SK-N-SH treated with all-trans-retinoic acid at 6 μM for 48 hours (cell line): Measurements from ENCODE around the gene GNA14.

Experiments used
- ATAC-seq: fragments of 200-7000 bp; cut with Tn5 transposase; 3 replicates; pipeline ENCODE4 v1.9.1; 2020; ENCODE audit warnings: mild to moderate bottlenecking, moderate library complexity
- ARNTL ChIP-seq: fragments of 450-650 bp; formaldehyde crosslinking; IDR thresholded peaks from 2 replicates; pipeline ENCODE4 v1.5.0; 2020; ENCODE audit warnings: low read depth, mild to moderate bottlenecking, moderate library complexity, borderline replicate concordance
- BACH2 ChIP-seq: fragments of 250-450 bp; sonication (Bioruptor Pico); IDR thresholded peaks from 2 replicates; pipeline ENCODE4 v1.9.0; 2021; ENCODE audit warnings: mild to moderate bottlenecking, borderline replicate concordance
- CSDC2 ChIP-seq: fragments of 250-450 bp; sonication (Bioruptor Pico); IDR thresholded peaks from 2 replicates; pipeline ENCODE4 v1.5.0; 2020; ENCODE audit warnings: mild to moderate bottlenecking, moderate library complexity
- ESRRG ChIP-seq: fragments of 250-450 bp; sonication (Bioruptor Pico); IDR thresholded peaks from 2 replicates; pipeline ENCODE4 v1.6.1; 2021; ENCODE audit warnings: mild to moderate bottlenecking
- GLIS3 ChIP-seq: fragments of 250-450 bp; sonication (Bioruptor Pico); IDR thresholded peaks from 2 replicates; pipeline ENCODE4 v1.5.0; 2020; ENCODE audit warnings: mild to moderate bottlenecking, moderate library complexity
- ISL1 ChIP-seq: fragments of 250-450 bp; sonication (Bioruptor Pico); IDR thresholded peaks from 2 replicates; pipeline ENCODE4 v2.1.2; 2022; ENCODE audit warnings: mild to moderate bottlenecking, moderate library complexity
- PPARA ChIP-seq: fragments of 250-450 bp; sonication (Bioruptor Pico); IDR thresholded peaks from 2 replicates; pipeline ENCODE4 v1.5.0; 2020; ENCODE audit warnings: mild to moderate bottlenecking, borderline replicate concordance
- SNAI2 ChIP-seq: fragments of 250-450 bp; sonication (Bioruptor Pico); IDR thresholded peaks from 2 replicates; pipeline ENCODE4 v1.5.0; 2020; ENCODE audit warnings: mild to moderate bottlenecking, moderate library complexity
- TCF4 ChIP-seq: fragments of 250-450 bp; sonication (Bioruptor Pico); IDR thresholded peaks from 2 replicates; pipeline ENCODE4 v1.8.0; 2021; ENCODE audit warnings: mild to moderate bottlenecking, moderate library complexity, borderline replicate concordance
- TSHZ2 ChIP-seq: fragments of 250-450 bp; sonication (Bioruptor Pico); IDR thresholded peaks from 2 replicates; pipeline ENCODE4 v1.5.0; 2020; ENCODE audit warnings: mild to moderate bottlenecking, moderate library complexity
- ZC3H10 ChIP-seq: fragments of 250-450 bp; sonication (Bioruptor Pico); IDR thresholded peaks from 2 replicates; pipeline ENCODE4 v1.5.1; 2021; ENCODE audit warnings: mild to moderate bottlenecking, moderate library complexity
- ZFP3 ChIP-seq: fragments of 250-450 bp; sonication (Bioruptor Pico); IDR thresholded peaks from 2 replicates; pipeline ENCODE4 v1.5.0; 2020; ENCODE audit warnings: mild to moderate bottlenecking, moderate library complexity
- ZFP30 ChIP-seq: fragments of 450-650 bp; formaldehyde crosslinking; IDR thresholded peaks from 2 replicates; pipeline ENCODE4 v1.5.0; 2022; ENCODE audit warnings: mild to moderate bottlenecking, moderate library complexity
- ZNF565 ChIP-seq: fragments of 450-650 bp; formaldehyde crosslinking; conservative IDR thresholded peaks from 2 replicates; pipeline ENCODE4 v1.5.0; 2020; ENCODE audit warnings: low read depth, mild to moderate bottlenecking, moderate library complexity
- ZNF70 ChIP-seq: fragments of 450-650 bp; formaldehyde crosslinking; IDR thresholded peaks from 2 replicates; pipeline ENCODE4 v1.5.0; 2020; ENCODE audit warnings: mild to moderate bottlenecking, moderate library complexity
- TF ChIP-seq, protein P1 (sequence below): fragments of 250-450 bp; sonication (Bioruptor Pico); IDR thresholded peaks from 2 replicates; pipeline ENCODE4 v1.5.1; 2020; ENCODE audit warnings: low read depth, mild to moderate bottlenecking, moderate library complexity
- TF ChIP-seq, protein P2 (sequence below): fragments of 250-450 bp; sonication (Bioruptor Pico); IDR thresholded peaks from 2 replicates; pipeline ENCODE4 v1.8.0; 2020; ENCODE audit warnings: mild to moderate bottlenecking, moderate library complexity, borderline replicate concordance
- TF ChIP-seq, protein P3 (sequence below): fragments of 250-450 bp; sonication (Bioruptor Pico); IDR thresholded peaks from 2 replicates; pipeline ENCODE4 v1.5.1; 2021; ENCODE audit warnings: mild to moderate bottlenecking, moderate library complexity
- TF ChIP-seq, protein P4 (sequence below): fragments of 250-450 bp; sonication (Bioruptor Pico); IDR thresholded peaks from 2 replicates; pipeline ENCODE4 v1.8.0; 2021; ENCODE audit warnings: low read depth, mild to moderate bottlenecking, moderate library complexity, borderline replicate concordance

Gene GNA14

GRCh38 chr9:77562019-77562748 is 85.9 kb downstream of the GNA14 start:
- ATAC-seq, result no peak
- TF ChIP-seq, protein P1, sequence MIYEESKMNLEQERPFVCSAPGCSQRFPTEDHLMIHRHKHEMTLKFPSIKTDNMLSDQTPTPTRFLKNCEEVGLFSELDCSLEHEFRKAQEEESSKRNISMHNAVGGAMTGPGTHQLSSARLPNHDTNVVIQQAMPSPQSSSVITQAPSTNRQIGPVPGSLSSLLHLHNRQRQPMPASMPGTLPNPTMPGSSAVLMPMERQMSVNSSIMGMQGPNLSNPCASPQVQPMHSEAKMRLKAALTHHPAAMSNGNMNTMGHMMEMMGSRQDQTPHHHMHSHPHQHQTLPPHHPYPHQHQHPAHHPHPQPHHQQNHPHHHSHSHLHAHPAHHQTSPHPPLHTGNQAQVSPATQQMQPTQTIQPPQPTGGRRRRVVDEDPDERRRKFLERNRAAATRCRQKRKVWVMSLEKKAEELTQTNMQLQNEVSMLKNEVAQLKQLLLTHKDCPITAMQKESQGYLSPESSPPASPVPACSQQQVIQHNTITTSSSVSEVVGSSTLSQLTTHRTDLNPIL (CRISPR knock-in tag), result no peak
- TF ChIP-seq TCF4 (no peak), ARNTL (CRISPR knock-in tag) (no peak), ESRRG (CRISPR knock-in tag) (no peak), SNAI2 (CRISPR knock-in tag) (no peak), CSDC2 (CRISPR knock-in tag) (no peak), ZFP3 (no peak), BACH2 (no peak), ZNF565 (no peak)
- TF ChIP-seq, protein P2, sequence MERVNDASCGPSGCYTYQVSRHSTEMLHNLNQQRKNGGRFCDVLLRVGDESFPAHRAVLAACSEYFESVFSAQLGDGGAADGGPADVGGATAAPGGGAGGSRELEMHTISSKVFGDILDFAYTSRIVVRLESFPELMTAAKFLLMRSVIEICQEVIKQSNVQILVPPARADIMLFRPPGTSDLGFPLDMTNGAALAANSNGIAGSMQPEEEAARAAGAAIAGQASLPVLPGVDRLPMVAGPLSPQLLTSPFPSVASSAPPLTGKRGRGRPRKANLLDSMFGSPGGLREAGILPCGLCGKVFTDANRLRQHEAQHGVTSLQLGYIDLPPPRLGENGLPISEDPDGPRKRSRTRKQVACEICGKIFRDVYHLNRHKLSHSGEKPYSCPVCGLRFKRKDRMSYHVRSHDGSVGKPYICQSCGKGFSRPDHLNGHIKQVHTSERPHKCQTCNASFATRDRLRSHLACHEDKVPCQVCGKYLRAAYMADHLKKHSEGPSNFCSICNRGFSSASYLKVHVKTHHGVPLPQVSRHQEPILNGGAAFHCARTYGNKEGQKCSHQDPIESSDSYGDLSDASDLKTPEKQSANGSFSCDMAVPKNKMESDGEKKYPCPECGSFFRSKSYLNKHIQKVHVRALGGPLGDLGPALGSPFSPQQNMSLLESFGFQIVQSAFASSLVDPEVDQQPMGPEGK (CRISPR knock-in tag), result no peak
- TF ChIP-seq, protein P3, sequence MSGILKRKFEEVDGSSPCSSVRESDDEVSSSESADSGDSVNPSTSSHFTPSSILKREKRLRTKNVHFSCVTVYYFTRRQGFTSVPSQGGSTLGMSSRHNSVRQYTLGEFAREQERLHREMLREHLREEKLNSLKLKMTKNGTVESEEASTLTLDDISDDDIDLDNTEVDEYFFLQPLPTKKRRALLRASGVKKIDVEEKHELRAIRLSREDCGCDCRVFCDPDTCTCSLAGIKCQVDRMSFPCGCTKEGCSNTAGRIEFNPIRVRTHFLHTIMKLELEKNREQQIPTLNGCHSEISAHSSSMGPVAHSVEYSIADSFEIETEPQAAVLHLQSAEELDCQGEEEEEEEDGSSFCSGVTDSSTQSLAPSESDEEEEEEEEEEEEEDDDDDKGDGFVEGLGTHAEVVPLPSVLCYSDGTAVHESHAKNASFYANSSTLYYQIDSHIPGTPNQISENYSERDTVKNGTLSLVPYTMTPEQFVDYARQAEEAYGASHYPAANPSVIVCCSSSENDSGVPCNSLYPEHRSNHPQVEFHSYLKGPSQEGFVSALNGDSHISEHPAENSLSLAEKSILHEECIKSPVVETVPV (CRISPR knock-in tag), result no peak

DNA sequence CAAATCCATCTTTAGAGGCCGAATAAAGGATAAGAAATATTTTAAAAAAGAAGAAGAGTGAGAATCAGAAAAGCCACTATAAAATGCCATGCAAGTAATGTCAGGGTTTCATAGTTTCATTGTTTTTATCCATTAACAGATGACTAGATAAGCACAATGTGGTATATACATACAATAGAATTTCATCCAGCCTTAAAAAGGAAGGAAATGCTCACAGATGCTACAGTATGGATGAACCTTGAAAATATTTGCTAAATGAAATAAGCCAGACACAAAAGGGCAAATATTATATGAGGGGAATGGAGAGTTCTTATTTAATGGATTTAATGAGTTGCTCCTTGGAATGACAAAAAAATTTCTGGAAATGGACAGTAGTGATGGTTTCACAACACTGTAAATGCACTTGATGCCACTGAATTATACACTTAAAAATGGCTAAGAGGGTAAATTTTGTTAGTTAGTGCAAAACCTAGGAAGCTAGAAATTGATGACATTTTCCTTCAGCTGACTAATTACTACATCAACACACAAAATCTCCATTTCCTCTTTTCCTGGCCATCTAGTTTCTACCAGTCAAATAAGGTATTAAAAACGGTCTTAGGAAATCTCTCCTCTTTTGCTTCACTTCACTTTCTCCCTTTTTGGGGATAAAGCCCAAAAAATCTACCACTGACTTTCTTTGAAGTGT is 86.6 kb downstream of the GNA14 start:
- no peak for ATAC-seq

DNA sequence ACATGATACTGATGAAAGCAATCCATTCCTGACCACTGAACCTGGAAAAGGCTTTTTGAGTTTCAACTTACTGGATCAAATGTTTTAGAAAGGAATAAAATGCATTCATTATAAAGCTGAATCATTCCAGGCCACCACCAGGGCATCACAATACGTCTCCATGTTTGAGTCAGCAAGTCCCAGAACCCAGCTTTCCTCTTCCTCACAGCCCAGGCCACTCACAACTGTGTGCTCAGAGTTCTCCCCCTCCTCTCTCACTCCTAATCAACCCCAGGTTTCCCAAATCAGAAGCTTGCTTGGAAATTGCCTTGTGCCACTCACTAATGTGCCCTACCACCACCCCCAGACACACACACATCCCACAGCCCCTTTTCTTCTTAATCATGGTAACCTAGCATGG is 91.7 kb downstream of the GNA14 start:
- no peak for ATAC-seq
- TF ChIP-seq, protein P3 (CRISPR knock-in tag), result no peak
- TF ChIP-seq ZC3H10, result no peak
- TF ChIP-seq GLIS3 (CRISPR knock-in tag), result no peak
- TF ChIP-seq ISL1 (CRISPR knock-in tag), result no peak
- TF ChIP-seq, protein P2 (CRISPR knock-in tag), result no peak
- TF ChIP-seq, protein P4, sequence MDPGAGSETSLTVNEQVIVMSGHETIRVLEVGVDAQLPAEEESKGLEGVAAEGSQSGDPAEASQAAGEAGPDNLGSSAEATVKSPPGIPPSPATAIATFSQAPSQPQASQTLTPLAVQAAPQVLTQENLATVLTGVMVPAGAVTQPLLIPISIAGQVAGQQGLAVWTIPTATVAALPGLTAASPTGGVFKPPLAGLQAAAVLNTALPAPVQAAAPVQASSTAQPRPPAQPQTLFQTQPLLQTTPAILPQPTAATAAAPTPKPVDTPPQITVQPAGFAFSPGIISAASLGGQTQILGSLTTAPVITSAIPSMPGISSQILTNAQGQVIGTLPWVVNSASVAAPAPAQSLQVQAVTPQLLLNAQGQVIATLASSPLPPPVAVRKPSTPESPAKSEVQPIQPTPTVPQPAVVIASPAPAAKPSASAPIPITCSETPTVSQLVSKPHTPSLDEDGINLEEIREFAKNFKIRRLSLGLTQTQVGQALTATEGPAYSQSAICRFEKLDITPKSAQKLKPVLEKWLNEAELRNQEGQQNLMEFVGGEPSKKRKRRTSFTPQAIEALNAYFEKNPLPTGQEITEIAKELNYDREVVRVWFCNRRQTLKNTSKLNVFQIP (CRISPR knock-in tag), result no peak

More for the DNA sequence above, 86.6 kb downstream of the GNA14 start:
- no peak for TF ChIP-seq BACH2
- no peak for TF ChIP-seq ESRRG (CRISPR knock-in tag)
- no peak for TF ChIP-seq SNAI2 (CRISPR knock-in tag)
- no peak for TF ChIP-seq ZNF70 (CRISPR knock-in tag)
- TF ChIP-seq PPARA (CRISPR knock-in tag), result no peak
- no peak for TF ChIP-seq ZFP30 (CRISPR knock-in tag)
- TF ChIP-seq, protein P1 (CRISPR knock-in tag), result no peak
- no peak for TF ChIP-seq TSHZ2
